Loucy (cell line): ENCODE data around the gene NBPF6.
"Not testable (repeated sequence)": the region's sequence is repeated elsewhere in the genome, so short reads cannot be mapped to it uniquely, and the experiment has no call there.

Source experiments
- CTCF ChIP-seq: fragments of 200-600 bp; sonication (generic); conservative IDR thresholded peaks from 2 replicates; pipeline ENCODE4 v1.5.1; 2014; ENCODE audit warnings: mild to moderate bottlenecking, antibody characterized with exemption, low read length
- EZH2phosphoT487 ChIP-seq: fragments of 200-600 bp; IDR thresholded peaks from 2 replicates; pipeline ENCODE4 v1.6.1; 2018; ENCODE audit warnings: antibody characterized with exemption, mild to moderate bottlenecking, moderate library complexity, borderline replicate concordance

- not testable (repeated sequence) for TF ChIP-seq CTCF, EZH2phosphoT487
Measured at GRCh38 chr1:108450043-108450442, at the start of gene NBPF6.
